WTC11 (cell line): ENCODE measurements around the gene YES1.

Experiments
- CTCF ChIP-seq: fragments of 200-600 bp; IDR thresholded peaks from 2 replicates; pipeline ENCODE4 v1.8.0; 2022; ENCODE audit warnings: antibody characterized with exemption
- ESRRA ChIP-seq: sonication (generic); formaldehyde crosslinking; IDR thresholded peaks from 2 replicates; pipeline ENCODE4 v1.8.1; 2022; ENCODE audit warnings: mild to moderate bottlenecking, missing genetic modification reagents, borderline replicate concordance
- FOXJ3 ChIP-seq: sonication (generic); formaldehyde crosslinking; IDR thresholded peaks from 2 replicates; pipeline ENCODE4 v1.9.0; 2021; ENCODE audit warnings: missing genetic modification reagents, mild to moderate bottlenecking, borderline replicate concordance
- FOXP4 ChIP-seq: sonication (generic); formaldehyde crosslinking; IDR thresholded peaks from 2 replicates; pipeline ENCODE4 v1.8.0; 2022; ENCODE audit warnings: mild to moderate bottlenecking, missing genetic modification reagents
- KAT7 ChIP-seq: sonication (generic); formaldehyde crosslinking; IDR thresholded peaks from 2 replicates; pipeline ENCODE4 v1.8.1; 2023; ENCODE audit warnings: missing genetic modification reagents, mild to moderate bottlenecking, borderline replicate concordance
- MAX ChIP-seq: sonication (generic); formaldehyde crosslinking; IDR thresholded peaks from 2 replicates; pipeline ENCODE4 v1.8.0; 2022; ENCODE audit warnings: mild to moderate bottlenecking, missing genetic modification reagents
- MYBL2 ChIP-seq: sonication (generic); formaldehyde crosslinking; IDR thresholded peaks from 2 replicates; pipeline ENCODE4 v1.8.1; 2023; ENCODE audit warnings: mild to moderate bottlenecking, moderate library complexity, missing genetic modification reagents
- NFYB ChIP-seq: sonication (generic); formaldehyde crosslinking; conservative IDR thresholded peaks from 2 replicates; pipeline ENCODE4 v1.8.0; 2022; ENCODE audit warnings: low read depth, missing genetic modification reagents
- OVOL2 ChIP-seq: fragments of 250-450 bp; sonication (Bioruptor Pico); IDR thresholded peaks from 2 replicates; pipeline ENCODE4 v1.9.0; 2021; ENCODE audit warnings: mild to moderate bottlenecking, borderline replicate concordance
- SMAD3 ChIP-seq: sonication (generic); formaldehyde crosslinking; IDR thresholded peaks from 2 replicates; pipeline ENCODE4 v1.8.0; 2022; ENCODE audit warnings: missing genetic modification reagents, mild to moderate bottlenecking, borderline replicate concordance
- SP1 ChIP-seq: sonication (generic); formaldehyde crosslinking; conservative IDR thresholded peaks from 2 replicates; pipeline ENCODE4 v1.8.1; 2022; ENCODE audit warnings: missing genetic modification reagents
- TEAD4 ChIP-seq: sonication (generic); formaldehyde crosslinking; IDR thresholded peaks from 2 replicates; pipeline ENCODE4 v1.8.0; 2022; ENCODE audit warnings: mild to moderate bottlenecking, missing genetic modification reagents
- ZNF671 ChIP-seq: fragments of 250-450 bp; sonication (Bioruptor Pico); IDR thresholded peaks from 2 replicates; pipeline ENCODE4 v1.8.0; 2021; ENCODE audit warnings: mild to moderate bottlenecking

GRCh38 chr18:731185-731584, 80.9 kb downstream of the YES1 start:
- TF ChIP-seq OVOL2 (CRISPR knock-in tag) (no peak), FOXJ3 (CRISPR knock-in tag) (no peak), CTCF (no peak), MYBL2 (CRISPR knock-in tag) (no peak), KAT7 (CRISPR knock-in tag) (no peak), ZNF671 (CRISPR knock-in tag) (no peak), MAX (CRISPR knock-in tag) (no peak), SP1 (CRISPR knock-in tag) (no peak), SMAD3 (no peak), ESRRA (CRISPR knock-in tag) (no peak), FOXP4 (CRISPR knock-in tag) (no peak), NFYB (CRISPR knock-in tag) (no peak), TEAD4 (no peak)
